ENCODE results near the gene GPAM. TPM values are rescaled to one million over a fixed set of nuclear protein-coding genes. Genes with fewer than 3 reads are reported as not detected.

Gene GPAM
- total and polyA plus RNA-seq, 2 donors (not counting 1 experiment from before 2014, with no cell fraction given) = 2.6 to 8.2 TPM

- no peaks in the 10 kb centered on the region for H3K9me3 Mint-ChIP-seq (ENCODE audit: insufficient read depth)
- Histone ChIP-seq H2AFZ (ENCODE audit: insufficient read depth, low read depth, low read length, poor library complexity, severe bottlenecking) (no peak overlapping the region), H3K4me3 (ENCODE audit: control extremely low read depth in 1 of 5, extremely low read depth in 1 of 5, insufficient read depth in 1 of 5, low read depth in 2 of 5, low read length in 4 of 5) (no peak overlapping the region), H3K4me2 (replicated peaks; ENCODE audit: low read depth, low read length, poor library complexity, severe bottlenecking) (no peak overlapping the region), H4K20me1 (ENCODE audit: control insufficient read depth, insufficient read depth, low read length, poor library complexity, severe bottlenecking) (no peaks in the 10 kb centered on the region), H3K27ac (ENCODE audit: low read length in 2 of 2) (no peak overlapping the region), H3K9me3 (ENCODE audit: control extremely low read depth in 1 of 3, control insufficient read depth in 2 of 3, insufficient read depth in 1 of 3, low read length in 2 of 3) (no peaks in the 10 kb centered on the region), H3K79me2 (ENCODE audit: control insufficient read depth, insufficient read depth, low read length) (no peaks in the 10 kb centered on the region), H3K9ac (ENCODE audit: low read length) (no peak overlapping the region), H3K27me3 (replicated peaks in 1 of 4; ENCODE audit: control extremely low read depth in 1 of 4, control insufficient read depth in 3 of 4, insufficient read depth in 4 of 4, low read length in 3 of 4) (peaks cover 0 to 6% (median 0%) of the 10 kb centered on the region in 4 experiments), H3K36me3 (replicated peaks in 1 of 2; ENCODE audit: control extremely low read depth in 1 of 2, control insufficient read depth in 1 of 2, extremely low read depth in 1 of 2, insufficient read depth in 2 of 2, low read length in 1 of 2) (no peaks in the 10 kb centered on the region), H3K4me1 (ENCODE audit: control insufficient read depth in 2 of 2, insufficient read depth in 2 of 2, low read length in 2 of 2) (no peaks in the 10 kb centered on the region)
- WGBS (ENCODE audit: insufficient coverage) = 83% methylated on average over 1 of the region's 4 CpGs
- ATAC-seq (ENCODE audit: low read depth) (no peak), DNase-seq (no peak)
- no peak overlapping the region for H3K4me3 Mint-ChIP-seq
- no peaks in the 10 kb centered on the region for H3K4me1 Mint-ChIP-seq
- no peak for TF ChIP-seq CTCF (IDR thresholded peaks at IDR 0.05)
- TF ChIP-seq EZH2 (IDR thresholded peaks at IDR 0.05; ENCODE audit: borderline replicate concordance, insufficient read depth, low read depth, low read length, poor library complexity, severe bottlenecking) = no peak
- POLR2A ChIA-PET = no interaction called here
- CTCF ChIA-PET = interaction anchor here (3.5 kb wide), 1 partner anchor 14 kb away, joined by 27 read pairs; no protein-coding TSS in a partner anchor
- H3K27me3 Mint-ChIP-seq = no peaks in the 10 kb centered on the region
- intact Hi-C loops (cut with micrococcal nuclease) = no loop called here
- no peak overlapping the region for H3K27ac Mint-ChIP-seq
Observed at GRCh38 chr10:112122827-112123226, 60.7 kb downstream of the GPAM start.

GRCh38 chr10:112120491-112120890, 63.1 kb downstream of the GPAM start:
- Histone ChIP-seq H3K27me3 (replicated peaks in 1 of 4; ENCODE audit: control extremely low read depth in 1 of 4, control insufficient read depth in 3 of 4, insufficient read depth in 4 of 4, low read length in 3 of 4) (peaks cover 0 to 6% (median 0%) of the 10 kb centered on the region in 4 experiments), H3K4me3 (ENCODE audit: control extremely low read depth in 1 of 5, extremely low read depth in 1 of 5, insufficient read depth in 1 of 5, low read depth in 2 of 5, low read length in 4 of 5) (no peak overlapping the region), H3K36me3 (replicated peaks in 1 of 2; ENCODE audit: control extremely low read depth in 1 of 2, control insufficient read depth in 1 of 2, extremely low read depth in 1 of 2, insufficient read depth in 2 of 2, low read length in 1 of 2) (no peaks in the 10 kb centered on the region), H3K4me2 (replicated peaks; ENCODE audit: low read depth, low read length, poor library complexity, severe bottlenecking) (no peak overlapping the region), H3K9me3 (ENCODE audit: control extremely low read depth in 1 of 3, control insufficient read depth in 2 of 3, insufficient read depth in 1 of 3, low read length in 2 of 3) (no peaks in the 10 kb centered on the region), H3K9ac (ENCODE audit: low read length) (no peak overlapping the region), H3K4me1 (ENCODE audit: control insufficient read depth in 2 of 2, insufficient read depth in 2 of 2, low read length in 2 of 2) (no peaks in the 10 kb centered on the region), H2AFZ (ENCODE audit: insufficient read depth, low read depth, low read length, poor library complexity, severe bottlenecking) (no peak overlapping the region), H3K79me2 (ENCODE audit: control insufficient read depth, insufficient read depth, low read length) (no peaks in the 10 kb centered on the region), H3K27ac (ENCODE audit: low read length in 2 of 2) (no peak overlapping the region), H4K20me1 (ENCODE audit: control insufficient read depth, insufficient read depth, low read length, poor library complexity, severe bottlenecking) (no peaks in the 10 kb centered on the region)
- H3K27ac Mint-ChIP-seq = no peak overlapping the region
- intact Hi-C loops (cut with micrococcal nuclease) = no loop called here
- no peak for DNase-seq
- no peak for ATAC-seq (ENCODE audit: low read depth)
- H3K27me3 Mint-ChIP-seq = no peaks in the 10 kb centered on the region
- no peak for TF ChIP-seq EZH2 (IDR thresholded peaks at IDR 0.05; ENCODE audit: borderline replicate concordance, insufficient read depth, low read depth, low read length, poor library complexity, severe bottlenecking)
- H3K4me3 Mint-ChIP-seq = no peak overlapping the region
- H3K9me3 Mint-ChIP-seq (ENCODE audit: insufficient read depth) = no peaks in the 10 kb centered on the region
- no peaks in the 10 kb centered on the region for H3K4me1 Mint-ChIP-seq
- WGBS (ENCODE audit: insufficient coverage) = 94% methylated on average over 3 of the region's 4 CpGs
- ChIA-PET POLR2A (no interaction called here), CTCF (no interaction called here)
